Upper lobe of left lung (tissue), 6 donors: ENCODE data around the gene CPLX1. TPM values are rescaled to one million over a fixed set of nuclear protein-coding genes. Genes with fewer than 3 reads are reported as not detected.

Source experiments
- ATAC-seq, 2 donors: fragments of 200-7000 bp; cut with Tn5 transposase; one replicate each; pipeline ENCODE4 v1.9.1; 2022; ENCODE audit warnings: mild to moderate bottlenecking in 2 of 2, moderate library complexity in 2 of 2; ENCODE audit not compliant: low FRiP score in 2 of 2
- DNase-seq, 2 donors: peaks; one replicate each; pipeline ENCODE4 v3.0.0-alpha.2; 2019 to 2020
- H3K27ac ChIP-seq, 4 donors: fragments of 200-600 bp; sonication (generic); one replicate each; pipeline ENCODE4 v1.5.1; 2016 to 2019
- H3K27me3 ChIP-seq, 4 donors: fragments of 200-600 bp; sonication (generic); one replicate each; pipeline ENCODE4 v1.5.1; 2017 to 2019
- H3K36me3 ChIP-seq, 4 donors: fragments of 200-600 bp; sonication (generic); one replicate each; pipeline ENCODE4 v1.5.1; 2016 to 2019
- H3K4me1 ChIP-seq, 4 donors: fragments of 200-600 bp; sonication (generic); one replicate each; pipeline ENCODE4 v1.5.1; 2018 to 2019
- H3K4me3 ChIP-seq, 4 donors: fragments of 200-600 bp; sonication (generic); one replicate each; pipeline ENCODE4 v1.5.1; 2017 to 2019; ENCODE audit warnings: mild to moderate bottlenecking in 2 of 4, moderate library complexity in 1 of 4
- H3K9me3 ChIP-seq, 4 donors: fragments of 200-600 bp; sonication (generic); one replicate each; pipeline ENCODE4 v1.5.1; 2018 to 2019
- EP300 ChIP-seq, 4 donors: sonication (generic); formaldehyde crosslinking; IDR thresholded peaks; one replicate each; pipeline ENCODE4 v1.5.1; 2017; ENCODE audit warnings: antibody characterized with exemption in 4 of 4, control low read depth in 2 of 4
- POLR2A ChIP-seq, 4 donors: fragments of 450-650 bp; IDR thresholded peaks; one replicate each; pipeline ENCODE4 v1.5.1; 2016 to 2017; ENCODE audit warnings: antibody characterized with exemption in 4 of 4, mild to moderate bottlenecking in 2 of 4
- POLR2AphosphoS5 ChIP-seq, 2 donors: sonication (generic); formaldehyde crosslinking; IDR thresholded peaks; one replicate each; pipeline ENCODE4 v1.5.1; 2017; ENCODE audit warnings: antibody characterized with exemption in 2 of 2
- WGBS, 2 donors: methylation state at CpG; one replicate each; pipeline ENCODE4 v1.1.5; 2017 to 2018; 5-methylcytosine and 5-hydroxymethylcytosine counted together
- total RNA-seq, 6 donors: library from RNA; depleted of rRNA in 4 of 6; stranded (reverse); fragments of >200 nt in 4 of 6; gene quantifications; one replicate each; pipeline versions ENCODE4 v1.1.0 to v1.2.1, GENCODE V29; 2016 to 2021
- TF ChIP-seq, protein P1 (sequence below), 6 experiments: fragments of 450-650 bp in 4 of 6; fragments of 200-600 bp in 2 of 6; sonication (generic) in 2 of 6; IDR thresholded peaks; one replicate each; pipeline ENCODE4 v1.5.1; 2016 to 2019; ENCODE audit warnings: antibody characterized with exemption in 6 of 6
- donor health status: DM: no; HTN: no; CAD: no; lungs with moderate emphysema.
- donor health status: DM: no; HTN: yes; CAD: no; lungs with severe emphysema.

CPLX1 gene
- total RNA-seq, 6 donors from 2014 or later = 0.61 to 4.2 (median 1.8) TPM

DNA sequence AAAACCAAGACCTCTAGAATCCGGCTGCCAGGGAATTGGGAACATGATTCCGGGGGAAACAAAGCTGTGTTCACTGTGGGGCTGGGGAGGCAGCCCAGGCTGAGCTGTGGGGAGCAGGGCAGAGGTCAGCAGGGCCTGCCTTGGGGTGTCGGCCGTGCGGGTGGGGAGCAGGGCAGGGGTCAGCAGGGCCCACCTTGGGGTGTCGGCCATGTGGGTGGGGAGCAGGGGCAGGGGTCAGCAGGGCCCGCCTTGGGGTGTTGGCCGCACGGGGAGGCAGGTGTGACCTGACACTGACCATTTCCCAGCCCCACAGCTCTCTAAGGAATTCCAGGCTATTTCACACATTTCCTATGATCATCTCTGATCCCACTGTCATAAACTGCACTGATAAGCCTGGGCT lies 45.6 kb upstream of the CPLX1 start:
- TF ChIP-seq EP300 (IDR thresholded peaks at IDR 0.05) (no peak), POLR2AphosphoS5 (IDR thresholded peaks at IDR 0.05) (no peak), POLR2A (IDR thresholded peaks at IDR 0.05) (no peak)
- TF ChIP-seq, protein P1, sequence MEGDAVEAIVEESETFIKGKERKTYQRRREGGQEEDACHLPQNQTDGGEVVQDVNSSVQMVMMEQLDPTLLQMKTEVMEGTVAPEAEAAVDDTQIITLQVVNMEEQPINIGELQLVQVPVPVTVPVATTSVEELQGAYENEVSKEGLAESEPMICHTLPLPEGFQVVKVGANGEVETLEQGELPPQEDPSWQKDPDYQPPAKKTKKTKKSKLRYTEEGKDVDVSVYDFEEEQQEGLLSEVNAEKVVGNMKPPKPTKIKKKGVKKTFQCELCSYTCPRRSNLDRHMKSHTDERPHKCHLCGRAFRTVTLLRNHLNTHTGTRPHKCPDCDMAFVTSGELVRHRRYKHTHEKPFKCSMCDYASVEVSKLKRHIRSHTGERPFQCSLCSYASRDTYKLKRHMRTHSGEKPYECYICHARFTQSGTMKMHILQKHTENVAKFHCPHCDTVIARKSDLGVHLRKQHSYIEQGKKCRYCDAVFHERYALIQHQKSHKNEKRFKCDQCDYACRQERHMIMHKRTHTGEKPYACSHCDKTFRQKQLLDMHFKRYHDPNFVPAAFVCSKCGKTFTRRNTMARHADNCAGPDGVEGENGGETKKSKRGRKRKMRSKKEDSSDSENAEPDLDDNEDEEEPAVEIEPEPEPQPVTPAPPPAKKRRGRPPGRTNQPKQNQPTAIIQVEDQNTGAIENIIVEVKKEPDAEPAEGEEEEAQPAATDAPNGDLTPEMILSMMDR (IDR thresholded peaks at IDR 0.05) = no peak
- WGBS, 2 donors = 88 to 89% methylated on average over 9 of the region's 9 CpGs
- peak in 1 of 2 donors; percentile 52 for DNase-seq
- Histone ChIP-seq H3K36me3 (peaks cover 25 to 95% (median 81%) of the 10 kb centered on the region in 4 donors), H3K9me3 (no peaks in the 10 kb centered on the region), H3K27me3 (no peaks in the 10 kb centered on the region), H3K4me3 (no peak overlapping the region), H3K4me1 (no peaks in the 10 kb centered on the region), H3K27ac (no peak overlapping the region)
- no peak for ATAC-seq

DNA sequence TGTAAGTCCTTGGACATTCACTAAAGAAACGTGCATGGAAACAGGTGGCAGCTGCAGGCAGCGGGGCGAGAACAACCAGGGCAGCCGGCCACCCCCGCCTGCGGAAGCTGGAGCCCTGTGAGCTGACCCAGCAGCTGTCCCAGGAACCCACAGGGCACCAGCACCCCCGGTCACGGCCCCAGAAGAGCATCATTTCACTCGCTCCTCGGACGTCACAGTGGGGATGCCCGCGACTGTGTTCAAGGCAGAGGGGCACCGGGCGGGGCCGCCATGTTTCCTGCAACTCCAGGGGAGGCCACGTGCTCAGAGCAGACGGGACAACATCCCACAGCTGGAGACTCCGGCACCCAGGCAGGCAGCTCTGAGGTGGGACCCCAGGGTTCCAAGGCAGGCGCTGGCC lies 45.0 kb upstream of the CPLX1 start:
- DNase-seq (peak in 1 of 2 donors; percentile 74), ATAC-seq (no peak)
- TF ChIP-seq, protein P1 (IDR thresholded peaks at IDR 0.05) = no peak
- TF ChIP-seq POLR2AphosphoS5 (IDR thresholded peaks at IDR 0.05) = no peak
- TF ChIP-seq POLR2A (IDR thresholded peaks at IDR 0.05) = no peak
- Histone ChIP-seq H3K36me3 (peaks cover 23 to 95% (median 81%) of the 10 kb centered on the region in 4 donors), H3K4me3 (no peak overlapping the region), H3K27me3 (no peaks in the 10 kb centered on the region), H3K4me1 (no peaks in the 10 kb centered on the region), H3K27ac (no peak overlapping the region), H3K9me3 (no peaks in the 10 kb centered on the region)
- 97 to 100% methylated on average over 1 to 20 of the region's 20 CpGs for WGBS, 2 donors

DNA sequence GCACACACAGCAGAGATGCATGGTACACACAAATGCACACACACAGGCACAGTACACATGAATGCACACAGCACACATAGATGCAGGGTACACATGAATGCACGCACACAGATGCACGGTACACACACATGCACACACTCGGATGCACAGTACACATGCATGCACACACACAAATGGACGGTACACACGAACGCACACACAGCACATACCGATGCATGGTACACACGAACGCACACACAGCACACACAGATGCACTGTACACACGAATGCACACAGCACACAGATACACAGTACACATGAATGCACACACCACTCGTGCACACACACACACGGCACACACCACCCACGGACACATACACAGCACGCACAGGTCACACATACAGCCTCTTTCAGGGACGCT lies 43.8 kb upstream of the CPLX1 start:
- Histone ChIP-seq H3K4me3 (no peak overlapping the region), H3K36me3 (peaks cover 29 to 95% (median 78%) of the 10 kb centered on the region in 4 donors), H3K4me1 (no peaks in the 10 kb centered on the region), H3K27me3 (no peaks in the 10 kb centered on the region), H3K9me3 (no peaks in the 10 kb centered on the region), H3K27ac (no peak overlapping the region)
- WGBS, 2 donors = 97% methylated on average over 15 of the region's 15 CpGs
- ATAC-seq (no peak), DNase-seq (no peak)
- TF ChIP-seq, protein P1 (IDR thresholded peaks at IDR 0.05) = no peak
- TF ChIP-seq POLR2A (IDR thresholded peaks at IDR 0.05) (no peak), EP300 (IDR thresholded peaks at IDR 0.05) (no peak), POLR2AphosphoS5 (IDR thresholded peaks at IDR 0.05) (no peak)

DNA sequence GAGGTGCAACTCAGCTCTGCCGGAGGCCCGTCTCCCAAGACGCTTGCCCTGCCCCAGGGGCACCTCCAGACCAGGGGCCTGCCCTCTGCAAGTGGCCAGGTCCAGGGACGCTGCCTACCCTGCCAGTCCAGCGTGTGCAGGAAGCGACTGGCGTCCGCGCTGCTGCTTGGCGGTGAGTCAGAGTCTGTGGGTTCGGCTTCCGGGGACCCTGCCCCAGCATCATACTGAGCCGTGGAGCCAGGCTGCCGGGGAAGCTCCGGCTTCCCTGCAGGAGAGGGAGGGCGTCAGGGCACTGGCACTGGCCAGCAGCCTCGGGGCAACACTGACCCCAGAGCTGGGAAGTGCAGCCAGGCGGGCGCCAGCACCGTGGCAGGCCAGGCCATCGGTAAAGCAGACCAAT lies 42.5 kb upstream of the CPLX1 start:
- TF ChIP-seq, protein P1 (IDR thresholded peaks at IDR 0.05) = no peak
- TF ChIP-seq EP300 (IDR thresholded peaks at IDR 0.05) = no peak
- TF ChIP-seq POLR2A (IDR thresholded peaks at IDR 0.05) = no peak
- TF ChIP-seq POLR2AphosphoS5 (IDR thresholded peaks at IDR 0.05) = no peak
- Histone ChIP-seq H3K27me3 (no peaks in the 10 kb centered on the region), H3K4me1 (no peaks in the 10 kb centered on the region), H3K27ac (no peak overlapping the region), H3K4me3 (no peak overlapping the region), H3K9me3 (no peaks in the 10 kb centered on the region), H3K36me3 (peaks cover 29 to 95% (median 81%) of the 10 kb centered on the region in 4 donors)
- DNase-seq (no peak), ATAC-seq (no peak)
- 95 to 98% methylated on average over 7 to 14 of the region's 21 CpGs for WGBS, 2 donors

DNA sequence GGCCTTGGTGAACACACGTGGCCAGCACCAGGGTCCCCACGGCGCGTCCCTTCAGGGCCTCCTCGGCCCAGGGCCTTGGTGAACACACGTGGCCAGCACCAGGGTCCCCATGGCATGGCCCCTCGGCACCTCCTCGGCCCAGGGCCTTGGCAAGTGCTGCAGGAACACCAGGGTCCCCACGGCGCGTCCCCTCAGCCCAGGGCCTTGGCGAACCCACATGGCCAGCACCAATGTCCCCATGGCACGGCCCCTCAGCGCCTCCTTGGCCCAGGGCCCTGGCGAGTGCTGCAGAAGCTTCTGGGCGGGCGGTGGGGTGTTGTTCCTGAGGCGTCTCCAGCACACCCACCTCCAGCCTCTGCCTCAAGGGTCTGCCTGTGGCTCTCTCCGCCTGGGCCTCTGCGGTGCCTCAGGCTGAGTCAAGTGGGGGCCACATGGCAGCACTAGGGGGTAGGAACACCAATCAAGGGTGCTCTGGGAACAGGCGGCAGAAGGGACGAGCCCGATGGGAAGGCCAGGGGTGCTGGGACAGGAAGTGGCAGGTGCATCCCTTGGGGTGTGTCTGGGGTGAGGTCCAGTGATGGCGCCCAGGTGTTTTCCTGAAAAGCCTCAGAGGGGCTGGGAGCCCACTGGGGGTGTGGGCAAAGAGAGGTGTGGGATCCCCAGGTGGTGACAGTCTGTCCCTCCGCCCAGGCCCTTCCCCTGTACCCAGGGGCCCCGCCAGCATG lies 41.8 kb upstream of the CPLX1 start:
- H3K9me3 ChIP-seq = no peaks in the 10 kb centered on the region
- peaks cover 36 to 97% (median 82%) of the 10 kb centered on the region in 4 donors for H3K36me3 ChIP-seq
- no peak overlapping the region for H3K4me3 ChIP-seq
- H3K4me1 ChIP-seq = no peaks in the 10 kb centered on the region
- WGBS, 2 donors = 92 to 96% methylated on average over 12 to 26 of the region's 26 CpGs
- H3K27ac ChIP-seq = no peak overlapping the region
- TF ChIP-seq POLR2A (IDR thresholded peaks at IDR 0.05) (no peak), EP300 (IDR thresholded peaks at IDR 0.05) (no peak), POLR2AphosphoS5 (IDR thresholded peaks at IDR 0.05) (no peak)
- TF ChIP-seq, protein P1 (IDR thresholded peaks at IDR 0.05) = no peak
- H3K27me3 ChIP-seq = no peaks in the 10 kb centered on the region
- no peak for ATAC-seq
- no peak for DNase-seq
